ENCODE results near the gene TMEM87B. TPM values are rescaled to one million over a fixed set of nuclear protein-coding genes. Genes with fewer than 3 reads are reported as not detected.

The TMEM87B gene
- total and polyA plus RNA-seq, 2 of the 8 experiments (the other 6 are each of a cell fraction or from before 2014, with no cell fraction given), result 7.2 to 9.0 TPM

DNA sequence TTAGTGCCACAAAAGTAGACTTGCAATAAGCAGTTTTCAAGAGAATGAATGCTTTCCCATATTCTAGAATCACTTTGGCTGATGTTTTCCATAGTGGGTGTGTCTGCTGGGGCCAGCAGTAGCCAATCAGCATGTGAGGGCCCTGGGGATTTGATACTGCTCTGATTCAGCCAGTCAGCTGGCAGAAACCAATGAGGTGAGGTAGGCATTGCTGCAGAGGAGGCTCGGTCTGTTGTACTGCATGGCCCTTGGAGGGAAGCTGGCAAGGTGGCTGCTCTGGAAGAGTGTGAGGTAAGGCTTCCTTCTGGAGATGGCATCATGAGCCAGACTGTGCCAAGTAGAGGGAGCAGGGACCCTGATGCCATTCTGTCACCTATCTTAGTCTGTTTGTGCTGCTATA, 22.7 kb downstream of the TMEM87B start:
- Histone ChIP-seq H3K14ac (ENCODE audit: insufficient read length) (no peak overlapping the region), H2BK5ac (ENCODE audit: low read depth, low read length) (no peak overlapping the region), H2BK15ac (ENCODE audit: low read length) (no peak overlapping the region), H4K5ac (ENCODE audit: insufficient read length, low read depth, low read length) (no peak overlapping the region), H2BK20ac (ENCODE audit: low read length) (no peak overlapping the region), H3K56ac (replicated peaks; ENCODE audit: insufficient read length, low read depth, low read length) (no peak overlapping the region), H3K27ac (ENCODE audit: low read depth, low read length) (no peak overlapping the region), H3K4me1 (replicated peaks in 1 of 4; ENCODE audit: control insufficient read depth in 3 of 4, insufficient read depth in 4 of 4, low read length in 3 of 4) (no peaks in the 10 kb centered on the region; a peak in 1 of 7 replicates), H3K79me1 (ENCODE audit: low read depth, low read length) (no peaks in the 10 kb centered on the region), H4K91ac (replicated peaks; ENCODE audit: insufficient read length, low read length) (no peak overlapping the region), H2AFZ (ENCODE audit: low read length) (no peak overlapping the region), H2AK5ac (ENCODE audit: low read depth, low read length) (no peak overlapping the region), H3K4me2 (ENCODE audit: insufficient read depth in 1 of 2, low read depth in 2 of 2, low read length in 2 of 2) (no peak overlapping the region; a peak in 2 of 4 replicates), H3K23ac (ENCODE audit: insufficient read length) (no peak overlapping the region), H3K9ac (replicated peaks in 1 of 4; ENCODE audit: extremely low read depth in 1 of 4, low read depth in 3 of 4, low read length in 3 of 4) (no peak overlapping the region), H4K8ac (ENCODE audit: extremely low read depth, insufficient read depth, low read length) (no peak overlapping the region), H4K20me1 (replicated peaks in 1 of 2; ENCODE audit: control insufficient read depth in 1 of 2, insufficient read depth in 2 of 2, low read length in 2 of 2) (no peaks in the 10 kb centered on the region), H3K27me3 (replicated peaks in 1 of 4; ENCODE audit: control insufficient read depth in 3 of 4, extremely low read depth in 1 of 4, insufficient read depth in 3 of 4, low read length in 3 of 4) (no peaks in the 10 kb centered on the region), H3K36me3 (ENCODE audit: control insufficient read depth in 2 of 4, insufficient read depth in 4 of 4, low read length in 3 of 4) (no peaks in the 10 kb centered on the region; a peak in 3 of 8 replicates), H2BK12ac (ENCODE audit: low read depth, low read length) (no peak overlapping the region), H3K9me3 (ENCODE audit: insufficient read depth in 2 of 2, low read depth in 1 of 2, low read length in 1 of 2) (no peaks in the 10 kb centered on the region), H3K4me3 (ENCODE audit: extremely low read depth in 1 of 4, insufficient read depth in 2 of 4, low read depth in 3 of 4, low read length in 4 of 4) (no peak overlapping the region), H3K79me2 (ENCODE audit: control insufficient read depth in 1 of 2, insufficient read depth in 2 of 2, low read length in 2 of 2) (no peaks in the 10 kb centered on the region), H2BK120ac (replicated peaks; ENCODE audit: low read depth, low read length) (peak overlapping the region; percentile 78), H3K4ac (replicated peaks; ENCODE audit: insufficient read length, low read depth, low read length) (peak overlapping the region; percentile 78), H3K18ac (ENCODE audit: extremely low read depth, low read length) (no peak overlapping the region), H3K23me2 (ENCODE audit: low read depth, low read length) (no peaks in the 10 kb centered on the region)
- ChIA-PET POLR2A (ENCODE audit: partially characterized antibody) (no interaction called here), CTCF (ENCODE audit: partially characterized antibody) (no interaction called here)
- DNase-seq (ENCODE audit: low read depth in 1 of 2, low spot score in 2 of 2) (no peak), FAIRE-seq (no peak)
- TF ChIP-seq, protein P1, sequence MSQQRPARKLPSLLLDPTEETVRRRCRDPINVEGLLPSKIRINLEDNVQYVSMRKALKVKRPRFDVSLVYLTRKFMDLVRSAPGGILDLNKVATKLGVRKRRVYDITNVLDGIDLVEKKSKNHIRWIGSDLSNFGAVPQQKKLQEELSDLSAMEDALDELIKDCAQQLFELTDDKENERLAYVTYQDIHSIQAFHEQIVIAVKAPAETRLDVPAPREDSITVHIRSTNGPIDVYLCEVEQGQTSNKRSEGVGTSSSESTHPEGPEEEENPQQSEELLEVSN (IDR thresholded peaks at IDR 0.05), result peak; percentile 79
- TF ChIP-seq BACH1 (IDR thresholded peaks at IDR 0.05; ENCODE audit: low read length) (no peak), BRCA1 (IDR thresholded peaks at IDR 0.05; ENCODE audit: low read depth, low read length) (no peak)
- 78% methylated on average over 1 of the region's 1 CpG; no CpG with 5 or more reads in 1 of the 2 experiments for WGBS, 2 experiments (ENCODE audit: extremely low coverage in 1 of 2, insufficient coverage in 1 of 2, insufficient read length in 1 of 2, insufficient replicate concordance in 2 of 2, low coverage in 1 of 2, low lambda C conversion rate in 2 of 2, missing lambda C conversion rate in 1 of 2)

All from H1 (cell line).